BJ (cell line): Measurements from ENCODE around the gene NRIP1. TPM values are rescaled to one million over a fixed set of nuclear protein-coding genes. Genes with fewer than 3 reads are reported as not detected.

Experiments used
- CTCF ChIA-PET: fragments of 350-600 bp; formaldehyde crosslinking; extraction: SDS; loops from one replicate; lab custom pipeline; 2021; ENCODE audit warnings: antibody characterized with exemption, inconsistent platforms; lab: Yijun Ruan, JAX
- POLR2A ChIA-PET: fragments of 300-600 bp; sonication (Branson Sonifier 250); formaldehyde crosslinking; extraction: SDS; loops from one replicate; lab custom pipeline; 2021; ENCODE audit warnings: antibody characterized with exemption; lab: Charles Lee
- DNase-seq: peaks from one replicate; pipeline ENCODE4 v3.0.0-alpha.2; 2011; ENCODE audit warnings: low read depth
- H3K27me3 ChIP-seq: 2 replicates; pipeline ENCODE4 v1.6.0; 2011; ENCODE audit warnings: low read length; ENCODE audit not compliant: control insufficient read depth, insufficient read depth
- H3K36me3 ChIP-seq: 2 replicates; pipeline ENCODE4 v1.5.1; 2011; ENCODE audit warnings: low read length; ENCODE audit not compliant: control insufficient read depth, insufficient read depth
- H3K4me3 ChIP-seq: 2 replicates; pipeline ENCODE4 v1.5.1; 2011; ENCODE audit warnings: low read depth, mild to moderate bottlenecking, control low read depth, low read length
- polyA plus RNA-seq: library from polyadenylated mRNA; depleted of rRNA; stranded (reverse); fragments of >200 nt; gene quantifications from 2 replicates; pipeline ENCODE4 v1.2.3, GENCODE V29; 2011
- TF ChIP-seq, protein P1 (sequence below): IDR thresholded peaks from 2 replicates; pipeline ENCODE4 v1.5.1; 2011; ENCODE audit warnings: low read depth, mild to moderate bottlenecking, control low read depth, inconsistent platforms, low read length, moderate library complexity; ENCODE audit not compliant: insufficient read depth

NRIP1 gene
- polyA plus RNA-seq, 1 experiment, result 5.2 TPM

DNA sequence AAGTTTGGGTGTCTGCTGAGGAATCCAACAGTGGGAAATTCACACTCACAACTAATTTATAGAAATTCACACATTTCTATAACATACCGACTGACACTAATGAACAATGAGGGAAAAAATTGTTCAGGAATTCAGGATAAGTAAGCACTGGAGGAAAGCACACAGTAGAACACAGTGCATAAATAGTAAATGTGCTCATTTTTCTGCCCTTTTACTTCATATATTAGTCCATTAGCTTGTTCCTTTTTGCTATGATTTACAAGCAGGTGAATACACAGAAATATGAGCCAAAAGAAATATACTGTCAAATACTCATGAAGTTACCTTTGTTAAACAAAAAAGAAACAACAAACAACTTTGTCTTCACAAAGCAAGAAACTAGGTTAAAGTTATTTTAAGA lies 11.3 kb downstream of the NRIP1 start:
- no peaks in the 10 kb centered on the region for H3K27me3 ChIP-seq
- ChIA-PET POLR2A (no interaction called here), CTCF (interaction anchor here (0.7 kb wide), 1 partner anchor 9 kb away, joined by 3 read pairs; no protein-coding TSS in a partner anchor)
- no peak for DNase-seq
- H3K4me3 ChIP-seq, result no peak overlapping the region
- TF ChIP-seq, protein P1, sequence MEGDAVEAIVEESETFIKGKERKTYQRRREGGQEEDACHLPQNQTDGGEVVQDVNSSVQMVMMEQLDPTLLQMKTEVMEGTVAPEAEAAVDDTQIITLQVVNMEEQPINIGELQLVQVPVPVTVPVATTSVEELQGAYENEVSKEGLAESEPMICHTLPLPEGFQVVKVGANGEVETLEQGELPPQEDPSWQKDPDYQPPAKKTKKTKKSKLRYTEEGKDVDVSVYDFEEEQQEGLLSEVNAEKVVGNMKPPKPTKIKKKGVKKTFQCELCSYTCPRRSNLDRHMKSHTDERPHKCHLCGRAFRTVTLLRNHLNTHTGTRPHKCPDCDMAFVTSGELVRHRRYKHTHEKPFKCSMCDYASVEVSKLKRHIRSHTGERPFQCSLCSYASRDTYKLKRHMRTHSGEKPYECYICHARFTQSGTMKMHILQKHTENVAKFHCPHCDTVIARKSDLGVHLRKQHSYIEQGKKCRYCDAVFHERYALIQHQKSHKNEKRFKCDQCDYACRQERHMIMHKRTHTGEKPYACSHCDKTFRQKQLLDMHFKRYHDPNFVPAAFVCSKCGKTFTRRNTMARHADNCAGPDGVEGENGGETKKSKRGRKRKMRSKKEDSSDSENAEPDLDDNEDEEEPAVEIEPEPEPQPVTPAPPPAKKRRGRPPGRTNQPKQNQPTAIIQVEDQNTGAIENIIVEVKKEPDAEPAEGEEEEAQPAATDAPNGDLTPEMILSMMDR, result no peak
- H3K36me3 ChIP-seq, result no peaks in the 10 kb centered on the region

DNA sequence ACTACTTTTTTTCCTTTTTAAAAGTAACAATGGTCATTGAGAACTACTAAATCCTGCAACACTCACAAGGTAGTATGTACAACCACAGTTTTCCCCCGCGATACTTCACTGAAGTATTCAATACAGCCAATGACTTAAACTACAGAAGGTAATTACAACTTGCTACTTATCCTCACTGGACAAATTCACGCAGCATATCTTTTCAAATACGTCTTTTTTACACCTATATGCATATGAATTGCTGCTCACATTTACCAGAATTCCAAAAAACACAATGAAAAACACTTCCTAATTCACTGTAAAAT lies 12.4 kb downstream of the NRIP1 start:
- H3K27me3 ChIP-seq, result no peaks in the 10 kb centered on the region
- ChIA-PET CTCF (no interaction called here), POLR2A (interaction anchor here (0.6 kb wide), 1 partner anchor 171 kb away, joined by 3 read pairs; no protein-coding TSS in a partner anchor)
- no peak overlapping the region for H3K4me3 ChIP-seq
- no peaks in the 10 kb centered on the region for H3K36me3 ChIP-seq
- DNase-seq, result no peak
- TF ChIP-seq, protein P1, result no peak

- no peaks in the 10 kb centered on the region for H3K36me3 ChIP-seq
- TF ChIP-seq, protein P1, result no peak
- no peak overlapping the region for H3K4me3 ChIP-seq
- no peaks in the 10 kb centered on the region for H3K27me3 ChIP-seq
- CTCF ChIA-PET, result no interaction called here
- no peak for DNase-seq
- POLR2A ChIA-PET, result interaction anchor here (0.6 kb wide), 1 partner anchor 171 kb away, joined by 3 read pairs; no protein-coding TSS in a partner anchor
Observed at GRCh38 chr21:15051644-15052458, 12.9 kb downstream of the NRIP1 start.

DNA sequence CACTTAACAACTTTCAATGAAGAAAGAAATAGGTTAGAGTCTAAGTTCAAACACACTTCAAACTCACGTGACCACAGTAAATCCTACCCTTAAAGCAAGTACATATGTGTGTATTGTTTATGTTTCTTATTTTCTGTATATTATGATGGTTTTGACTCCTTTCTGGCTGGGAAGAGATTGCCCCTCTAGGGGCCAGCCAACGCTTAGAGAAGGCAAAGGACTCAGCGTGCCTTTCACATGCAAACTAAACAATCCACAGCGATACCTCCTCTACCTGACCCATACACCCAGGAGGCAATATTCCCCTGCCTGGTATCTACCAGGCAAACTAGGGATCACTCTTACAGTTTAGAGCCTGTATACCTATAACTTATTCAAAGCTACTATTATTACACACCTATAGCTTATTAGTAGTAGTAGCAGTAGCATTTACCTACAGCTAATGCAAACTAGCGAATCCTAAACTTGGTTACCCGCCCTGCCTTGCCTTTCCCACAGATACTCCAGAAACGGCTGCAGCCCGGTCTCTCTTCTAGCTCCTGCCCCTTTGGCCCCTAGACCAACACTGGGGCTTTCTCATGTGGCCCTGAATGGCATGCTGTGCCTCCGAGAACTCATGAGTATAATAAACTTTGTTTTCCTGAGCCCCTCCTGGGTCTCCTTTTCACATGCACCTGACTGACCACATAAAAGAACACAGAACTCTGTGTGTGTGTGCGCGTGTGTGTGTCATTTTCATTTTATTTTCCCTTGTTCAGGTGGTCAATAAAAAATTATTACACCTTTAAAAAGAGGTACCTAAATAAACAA lies 14.0 kb downstream of the NRIP1 start:
- CTCF ChIA-PET, result interaction anchor here (1.0 kb wide), 1 partner anchor 27 kb away, joined by 3 read pairs; no protein-coding TSS in a partner anchor
- POLR2A ChIA-PET, result no interaction called here
- Histone ChIP-seq H3K4me3 (no peak overlapping the region), H3K36me3 (no peaks in the 10 kb centered on the region), H3K27me3 (no peaks in the 10 kb centered on the region)
- no peak for DNase-seq
- TF ChIP-seq, protein P1, result no peak

GRCh38 chr21:15045017-15045416 lies 19.8 kb downstream of the NRIP1 start:
- CTCF ChIA-PET, result interaction anchor here (0.5 kb wide), 1 partner anchor 8 kb away, joined by 3 read pairs; no protein-coding TSS in a partner anchor
- TF ChIP-seq, protein P1, result no peak
- no peak for DNase-seq
- H3K36me3 ChIP-seq, result 0 out of 2 replicates have a peak, but pooled peaks cover 1% of the 10 kb centered on the region
- H3K27me3 ChIP-seq, result no peaks in the 10 kb centered on the region
- H3K4me3 ChIP-seq, result no peak overlapping the region
- POLR2A ChIA-PET, result no interaction called here
